KOPT-K1 (cell line): ENCODE results near the gene SPTSSB.

ENCODE experiments used
- H3K27ac ChIP-seq: fragments of 200-600 bp; sonication (generic); 2 replicates; pipeline ENCODE4 v1.5.1; 2016; ENCODE audit warnings: antibody characterized with exemption, mild to moderate bottlenecking, low read depth, low read length; ENCODE audit not compliant: poor library complexity, severe bottlenecking
- H3K36me3 ChIP-seq: fragments of 200-600 bp; sonication (generic); 2 replicates; pipeline ENCODE4 v1.5.1; 2017; ENCODE audit warnings: antibody characterized with exemption, mild to moderate bottlenecking, low read length, moderate library complexity; ENCODE audit not compliant: insufficient read depth
- H3K9me3 ChIP-seq: fragments of 200-600 bp; sonication (generic); 2 replicates; pipeline ENCODE4 v1.5.1; 2017; ENCODE audit warnings: antibody characterized with exemption, low read length, mild to moderate bottlenecking; ENCODE audit not compliant: insufficient read depth, poor library complexity, severe bottlenecking

Gene SPTSSB

GRCh38 chr3:161333696-161334095, 37.6 kb downstream of the SPTSSB start:
- Histone ChIP-seq H3K9me3 (no peaks in the 10 kb centered on the region), H3K27ac (no peak overlapping the region), H3K36me3 (no peaks in the 10 kb centered on the region)

GRCh38 chr3:161332792-161333191, 38.5 kb downstream of the SPTSSB start:
- Histone ChIP-seq H3K9me3 (no peaks in the 10 kb centered on the region), H3K36me3 (no peaks in the 10 kb centered on the region), H3K27ac (no peak overlapping the region)

GRCh38 chr3:161325059-161325458, 46.3 kb downstream of the SPTSSB start:
- H3K27ac ChIP-seq, result no peak overlapping the region
- no peaks in the 10 kb centered on the region for H3K36me3 ChIP-seq
- H3K9me3 ChIP-seq, result no peaks in the 10 kb centered on the region

- no peaks in the 10 kb centered on the region for H3K36me3 ChIP-seq
- no peak overlapping the region for H3K27ac ChIP-seq
- H3K9me3 ChIP-seq, result no peaks in the 10 kb centered on the region
Observed at GRCh38 chr3:161323926-161324621, 47.2 kb downstream of the SPTSSB start.

- Histone ChIP-seq H3K9me3 (no peaks in the 10 kb centered on the region), H3K36me3 (no peaks in the 10 kb centered on the region), H3K27ac (no peak overlapping the region)
Observed at GRCh38 chr3:161322781-161323568, 48.3 kb downstream of the SPTSSB start.

- H3K27ac ChIP-seq, result no peak overlapping the region
- no peaks in the 10 kb centered on the region for H3K36me3 ChIP-seq
- H3K9me3 ChIP-seq, result no peaks in the 10 kb centered on the region
Observed at GRCh38 chr3:161320837-161321236, 50.5 kb downstream of the SPTSSB start.

GRCh38 chr3:161319867-161320266, 51.5 kb downstream of the SPTSSB start:
- Histone ChIP-seq H3K9me3 (no peaks in the 10 kb centered on the region), H3K36me3 (no peaks in the 10 kb centered on the region), H3K27ac (no peak overlapping the region)

- Histone ChIP-seq H3K27ac (no peak overlapping the region), H3K9me3 (no peaks in the 10 kb centered on the region), H3K36me3 (no peaks in the 10 kb centered on the region)
Observed at GRCh38 chr3:161317077-161317476, 54.2 kb downstream of the SPTSSB start.

- no peaks in the 10 kb centered on the region for H3K36me3 ChIP-seq
- no peak overlapping the region for H3K27ac ChIP-seq
- H3K9me3 ChIP-seq, result no peaks in the 10 kb centered on the region
Observed at GRCh38 chr3:161316006-161316689, 55.2 kb downstream of the SPTSSB start.

- Histone ChIP-seq H3K9me3 (no peaks in the 10 kb centered on the region), H3K36me3 (no peaks in the 10 kb centered on the region), H3K27ac (no peak overlapping the region)
Observed at GRCh38 chr3:161314836-161315395, 56.4 kb downstream of the SPTSSB start.

GRCh38 chr3:161310649-161311423, 60.5 kb downstream of the SPTSSB start:
- Histone ChIP-seq H3K27ac (no peak overlapping the region), H3K9me3 (peaks cover 10% of the 10 kb centered on the region), H3K36me3 (no peaks in the 10 kb centered on the region)

GRCh38 chr3:161305095-161305991, 66.0 kb downstream of the SPTSSB start:
- Histone ChIP-seq H3K27ac (no peak overlapping the region), H3K9me3 (peaks cover 10% of the 10 kb centered on the region), H3K36me3 (no peaks in the 10 kb centered on the region)

GRCh38 chr3:161296814-161297213, 74.5 kb downstream of the SPTSSB start:
- Histone ChIP-seq H3K27ac (no peak overlapping the region), H3K9me3 (peaks cover 6% of the 10 kb centered on the region), H3K36me3 (no peaks in the 10 kb centered on the region)

- H3K9me3 ChIP-seq, result peaks cover 6% of the 10 kb centered on the region
Observed at GRCh38 chr3:161295325-161295724, 76.0 kb downstream of the SPTSSB start.

More at GRCh38 chr3:161295325-161295724, 76.0 kb downstream of the SPTSSB start:
- Histone ChIP-seq H3K27ac (no peak overlapping the region), H3K36me3 (no peaks in the 10 kb centered on the region)
